RPMI8226 (cell line): ENCODE data around the gene OR2T11.
"Not testable (repeated sequence)": the region's sequence is repeated elsewhere in the genome, so short reads cannot be mapped to it uniquely, and the experiment has no call there.

Experiments
- DNase-seq: peaks from one replicate; pipeline ENCODE4 v3.0.0-alpha.2; 2015

The OR2T11 gene

DNA sequence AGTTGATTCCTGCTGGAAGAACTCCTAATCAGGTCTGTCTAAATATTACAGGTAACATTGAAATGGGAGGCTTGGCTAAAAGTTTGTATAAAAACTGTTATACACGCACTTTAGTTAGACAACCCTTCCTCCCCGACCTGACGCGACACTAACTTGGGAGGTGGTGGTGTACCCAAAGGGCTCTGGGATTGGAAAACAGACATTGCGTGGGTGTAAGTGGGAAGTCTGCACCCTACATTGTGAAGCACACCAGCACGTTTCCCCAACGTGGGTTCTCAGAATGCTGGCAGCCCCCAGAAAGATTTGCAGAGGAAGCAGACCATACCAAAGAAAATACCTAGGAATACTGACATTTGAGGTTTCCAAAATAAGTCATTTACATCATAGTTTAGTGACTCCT is 16.8 kb downstream of the OR2T11 start:
- DNase-seq = no peak

DNA sequence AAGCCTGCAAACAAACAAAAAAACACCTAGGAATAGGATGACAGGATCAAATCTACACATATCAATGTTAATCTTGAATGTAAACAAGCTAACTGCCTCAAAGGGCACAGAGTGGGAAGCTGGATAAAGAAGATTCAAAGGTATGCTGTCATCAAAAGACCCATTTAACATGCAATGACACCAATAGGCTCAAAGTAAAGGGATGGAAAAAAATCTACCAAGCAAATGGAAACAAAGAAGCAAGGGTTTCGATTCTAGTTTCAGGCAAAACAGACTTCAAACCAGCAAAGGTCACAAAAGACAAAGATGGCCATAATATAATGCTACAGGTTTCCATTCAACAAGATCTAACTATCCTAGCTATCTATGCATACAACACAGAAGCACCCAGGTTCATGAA is 21.1 kb downstream of the OR2T11 start:
- DNase-seq = no peak

DNA sequence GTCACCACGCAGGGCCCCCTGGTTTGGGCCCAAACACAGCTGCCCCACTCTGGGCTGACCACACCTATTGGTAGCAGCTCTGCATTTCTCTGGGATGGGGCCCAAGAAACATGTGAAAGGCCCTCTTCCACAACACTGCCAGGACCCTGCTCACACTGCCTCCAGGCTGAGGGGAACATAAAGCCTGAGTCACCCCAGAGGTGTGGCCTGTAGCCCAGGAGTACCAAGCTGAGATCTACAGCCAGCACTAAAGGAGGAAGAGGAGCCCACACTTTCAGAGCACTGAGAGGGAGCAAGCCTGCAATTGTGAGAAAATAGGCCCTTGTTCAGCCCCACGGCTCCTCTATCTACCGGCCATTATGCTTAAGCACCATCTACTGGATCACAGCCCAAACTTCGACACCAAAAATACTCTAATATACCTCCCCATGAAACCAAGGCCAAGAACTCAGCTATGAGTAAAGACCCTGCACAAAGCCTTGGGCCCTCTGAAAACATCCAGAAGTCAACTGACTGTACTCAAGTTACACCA is 22.9 kb downstream of the OR2T11 start:
- DNase-seq = no peak

- DNase-seq = no peak
Observed at GRCh38 chr1:248610301-248610700, 24.6 kb downstream of the OR2T11 start.

- no peak for DNase-seq
Observed at GRCh38 chr1:248599396-248599795, 35.5 kb downstream of the OR2T11 start.

DNA sequence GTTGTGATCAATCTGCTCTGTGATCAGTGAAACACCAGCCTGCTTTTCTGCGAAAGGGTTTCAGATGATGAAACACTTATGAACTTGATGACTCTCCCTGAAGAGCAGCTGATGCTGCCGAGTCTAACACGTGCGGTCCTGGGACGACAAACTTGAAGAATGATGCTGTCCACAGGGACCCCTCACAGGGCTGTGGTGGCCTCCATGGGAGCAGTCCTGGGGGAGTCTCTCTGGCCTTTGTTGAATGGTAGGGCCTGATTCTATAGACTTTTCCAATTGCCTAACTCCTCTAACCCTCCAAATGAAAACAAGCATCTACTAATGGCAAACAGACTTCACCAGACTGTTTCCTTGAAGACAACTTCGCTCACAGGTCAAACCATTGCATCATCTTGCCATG is 37.3 kb downstream of the OR2T11 start, which contains the start of gene OR2T10:
Gene OR2T10 (minus strand): TSS at position 112 of the 400 bp plus-strand sequence. CDS start 3,932 bp downstream, outside the sequence.
- DNase-seq = no peak

GRCh38 chr1:248596615-248597014 is 38.3 kb downstream of the OR2T11 start:
- no peak for DNase-seq

DNA sequence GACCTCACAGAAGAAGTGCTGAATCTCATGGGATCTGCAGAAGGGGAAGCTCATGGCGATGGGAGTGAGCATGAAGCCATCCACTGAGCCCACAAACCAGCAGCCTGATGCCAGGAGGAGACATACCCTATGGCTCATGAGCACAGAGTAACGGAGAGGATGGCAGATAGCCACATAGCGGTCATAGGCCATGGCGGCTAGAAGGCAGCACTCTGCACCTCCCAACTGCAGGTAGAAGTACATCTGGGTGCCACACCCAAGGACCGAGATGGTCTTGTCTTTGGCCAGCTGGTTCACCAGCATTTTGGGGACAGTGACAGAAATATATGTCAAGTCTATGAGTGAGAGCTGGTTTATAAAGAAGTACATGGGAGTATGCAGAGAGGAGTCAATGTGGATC is 41.7 kb downstream of the OR2T11 start:
- no peak for DNase-seq

DNA sequence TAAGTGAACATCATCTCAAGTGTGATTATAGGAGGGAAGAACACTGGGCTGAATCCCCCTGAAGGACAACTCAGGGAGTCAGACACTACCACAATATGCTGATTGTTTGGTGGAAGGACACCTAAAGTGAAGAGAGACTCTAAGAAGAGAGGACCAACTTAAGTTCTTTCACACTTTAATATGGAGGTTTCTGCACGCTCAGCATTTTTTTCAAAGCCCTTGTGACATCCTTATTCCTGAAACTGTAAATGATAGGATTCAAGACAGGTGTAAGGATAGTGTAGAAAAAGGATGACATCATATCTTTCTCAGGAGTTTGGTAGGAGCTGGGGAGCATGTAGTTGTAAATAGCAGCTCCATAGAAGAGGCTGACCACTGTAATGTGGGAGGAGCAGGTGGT is 42.2 kb downstream of the OR2T11 start:
- DNase-seq = no peak

- no peak for DNase-seq
Observed at GRCh38 chr1:248590055-248590454, 44.8 kb downstream of the OR2T11 start.

DNA sequence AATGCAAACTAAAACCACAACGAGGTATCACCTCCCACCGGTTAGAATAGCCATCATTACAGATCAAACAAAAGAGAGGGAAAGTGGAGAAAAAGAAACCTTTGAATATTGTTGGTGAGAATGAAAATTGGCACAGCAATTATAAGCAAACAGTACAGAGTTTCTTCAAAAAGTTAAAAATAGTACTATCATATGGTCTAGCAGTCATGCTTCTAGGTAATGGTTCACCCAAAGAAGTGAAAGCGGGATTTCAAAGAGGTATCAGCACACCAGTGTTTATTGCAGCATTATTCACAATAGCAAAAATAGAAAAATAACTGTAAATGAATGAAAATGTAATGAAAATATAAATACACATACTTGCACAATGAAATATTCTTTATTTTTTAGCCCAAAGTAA is 45.6 kb downstream of the OR2T11 start:
- DNase-seq = no peak

DNA sequence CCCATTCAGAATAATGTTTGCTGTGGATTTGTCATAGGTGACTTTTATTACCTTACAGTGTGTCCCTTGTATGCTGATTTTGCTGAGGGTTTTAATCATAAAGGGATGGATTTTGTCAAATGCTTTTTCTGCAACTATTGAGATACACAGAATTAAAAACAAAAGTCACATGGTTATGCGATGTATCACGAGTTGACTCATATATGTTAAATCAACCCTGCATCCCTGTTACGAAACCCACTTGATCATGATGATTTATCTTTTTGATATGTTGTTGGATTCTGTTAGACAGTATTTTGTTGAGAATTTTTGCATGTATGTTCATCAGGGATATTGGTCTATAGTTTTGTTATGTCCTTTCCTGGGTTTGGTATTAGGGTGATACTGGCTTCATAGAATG is 49.6 kb downstream of the OR2T11 start:
- no peak for DNase-seq

- DNase-seq = no peak
Observed at GRCh38 chr1:248576260-248576980, 58.5 kb downstream of the OR2T11 start.

GRCh38 chr1:248574657-248575056 is 60.2 kb downstream of the OR2T11 start, which contains the start of gene OR2T34:
OR2T34 (minus strand) TSS chr1:248574757; CDS start chr1:248574757, 0 bp downstream.
- not testable (repeated sequence) for DNase-seq

- DNase-seq = not testable (repeated sequence)
Observed at GRCh38 chr1:248573856-248574255, 61.0 kb downstream of the OR2T11 start.
